ENCODE measurements around the gene COL4A2.
A peak's percentile ranks its signal among the peaks of the same experiment; 100 is the strongest.
"Not testable (repeated sequence)": the region's sequence is repeated elsewhere in the genome, so short reads cannot be mapped to it uniquely, and the experiment has no call there.

Gene COL4A2

DNA sequence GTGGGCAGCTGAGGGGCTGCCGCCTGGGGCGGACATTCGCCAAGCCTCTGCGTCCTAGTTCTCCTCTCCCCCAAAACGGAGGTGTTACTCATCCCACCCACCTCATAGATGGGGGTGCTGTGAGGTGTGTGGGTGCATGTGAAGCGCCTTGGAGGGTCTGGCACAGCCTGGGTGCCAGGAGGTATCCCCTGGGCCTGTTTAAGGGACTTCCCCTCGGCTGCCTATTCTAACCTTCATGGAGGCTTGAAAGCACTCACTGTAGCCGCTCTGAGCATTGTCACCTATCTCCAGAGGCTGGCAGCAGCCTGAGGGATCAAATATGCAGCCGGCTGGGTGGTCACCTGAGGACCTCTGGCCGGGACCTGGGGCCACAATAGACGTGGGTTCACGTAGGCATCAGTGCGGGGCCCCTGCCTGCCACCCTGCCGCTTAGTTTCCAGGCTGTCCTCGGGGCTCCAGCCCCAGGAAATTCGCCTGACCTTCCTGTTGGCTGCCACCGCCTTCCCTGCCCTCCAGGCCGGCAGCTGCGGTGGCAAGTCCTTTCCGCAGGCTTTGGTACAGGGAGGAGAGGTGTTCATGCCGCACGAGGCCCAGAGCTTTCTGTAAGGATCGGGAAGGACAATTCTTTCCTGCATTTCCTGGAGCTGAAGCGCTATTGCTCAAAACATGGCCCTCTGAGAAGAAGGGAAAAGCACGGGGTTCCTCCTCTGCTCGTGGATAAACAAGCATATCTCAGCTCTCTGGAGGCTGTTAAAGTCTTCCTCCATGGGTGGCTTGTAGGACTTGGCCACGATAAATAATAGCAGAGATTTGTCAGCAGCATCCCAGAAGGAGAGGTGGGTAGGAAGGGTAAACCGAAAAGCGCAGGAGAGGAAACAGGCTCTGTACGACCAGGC, 4.6 kb downstream of the COL4A2 start:
- Histone ChIP-seq H3K27me3 (ENCODE audit: control insufficient read depth in 1 of 2, insufficient read depth in 2 of 2, low read length in 2 of 2) (no peaks in the 10 kb centered on the region), H3K36me3 (ENCODE audit: insufficient read depth, low read length) (peaks cover 20% of the 10 kb centered on the region), H3K4me3 (ENCODE audit: low read depth in 1 of 2, low read length in 2 of 2) (peak overlapping the region; percentile 44 to 88), H3K27ac (ENCODE audit: low read depth, low read length) (peak overlapping the region; percentile 96), H3K9me3 (ENCODE audit: low read length) (no peaks in the 10 kb centered on the region), H3K4me1 (ENCODE audit: insufficient read depth, low read length) (peaks cover 68% of the 10 kb centered on the region), H3K9ac (ENCODE audit: low read length) (peak overlapping the region; percentile 84)

DNA sequence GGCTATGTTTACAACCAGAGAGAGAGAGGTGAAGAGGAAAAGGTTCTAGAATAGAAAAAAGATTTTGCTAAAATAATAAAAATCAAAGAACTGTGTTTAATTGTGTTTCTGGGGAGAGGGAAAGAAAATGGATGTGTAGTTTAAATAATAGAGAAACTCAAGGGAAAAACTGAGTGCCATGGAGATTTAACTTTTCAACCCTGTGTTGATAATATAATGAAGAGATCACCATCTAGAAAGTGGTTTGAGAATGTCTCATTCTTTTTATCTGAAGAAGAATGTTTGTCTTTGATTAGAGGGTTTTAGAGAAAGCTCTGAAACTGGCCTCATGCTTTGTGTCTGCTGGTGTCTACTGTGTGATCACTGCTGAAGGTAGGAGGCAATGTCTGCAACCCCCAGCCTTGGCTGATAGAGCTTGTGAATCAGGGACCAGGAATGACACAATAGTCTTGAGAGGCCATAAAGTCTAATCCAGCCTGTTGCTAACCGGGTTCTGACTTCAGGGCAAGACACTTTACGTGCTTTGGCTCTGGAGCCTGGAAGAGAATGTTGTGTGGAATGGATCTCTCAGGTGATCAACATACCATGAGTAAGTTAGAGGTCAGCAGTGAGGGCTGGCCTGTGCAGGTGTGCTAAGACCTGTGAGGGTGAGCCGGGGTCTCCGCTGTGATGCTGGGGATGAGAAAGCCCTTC, 5.4 kb downstream of the COL4A2 start:
- Histone ChIP-seq H3K36me3 (ENCODE audit: insufficient read depth, low read length) (peaks cover 28% of the 10 kb centered on the region), H3K9ac (ENCODE audit: low read length) (peak overlapping the region; percentile 84), H3K27me3 (ENCODE audit: control insufficient read depth in 1 of 2, insufficient read depth in 2 of 2, low read length in 2 of 2) (no peaks in the 10 kb centered on the region), H3K9me3 (ENCODE audit: low read length) (no peaks in the 10 kb centered on the region), H3K4me1 (ENCODE audit: insufficient read depth, low read length) (peaks cover 75% of the 10 kb centered on the region), H3K4me3 (ENCODE audit: low read depth in 1 of 2, low read length in 2 of 2) (peak overlapping the region in 1 of 2 donors; percentile 88), H3K27ac (ENCODE audit: low read depth, low read length) (peak overlapping the region; percentile 96)

DNA sequence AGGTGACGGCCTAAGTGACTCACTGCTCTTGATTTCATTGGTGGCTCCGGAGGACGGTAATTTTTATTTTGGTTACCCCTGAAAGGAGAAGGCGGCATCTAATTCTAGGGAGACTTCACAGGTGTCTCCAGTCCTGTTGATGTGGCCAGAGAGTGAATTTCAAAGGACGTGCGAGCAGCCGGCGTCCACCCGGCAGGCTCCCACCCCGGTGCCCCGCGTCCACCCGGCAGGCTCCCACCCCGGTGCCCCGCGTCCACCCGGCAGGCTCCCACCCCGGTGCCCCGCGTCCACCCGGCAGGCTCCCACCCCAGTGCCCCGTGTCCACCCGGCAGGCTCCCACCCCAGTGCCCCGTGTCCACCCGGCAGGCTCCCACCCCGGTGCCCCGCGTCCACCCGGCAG, 6.2 kb downstream of the COL4A2 start:
- Histone ChIP-seq H3K9ac (ENCODE audit: low read length) (peak overlapping the region; percentile 84), H3K36me3 (ENCODE audit: insufficient read depth, low read length) (peaks cover 33% of the 10 kb centered on the region), H3K27ac (ENCODE audit: low read depth, low read length) (peak overlapping the region; percentile 96), H3K4me3 (ENCODE audit: low read depth in 1 of 2, low read length in 2 of 2) (peak overlapping the region in 1 of 2 donors; percentile 88), H3K4me1 (ENCODE audit: insufficient read depth, low read length) (peaks cover 83% of the 10 kb centered on the region)
- H3K9me3 ChIP-seq (ENCODE audit: low read length); H3K27me3 ChIP-seq (ENCODE audit: control insufficient read depth in 1 of 2, insufficient read depth in 2 of 2, low read length in 2 of 2): not testable (repeated sequence)

DNA sequence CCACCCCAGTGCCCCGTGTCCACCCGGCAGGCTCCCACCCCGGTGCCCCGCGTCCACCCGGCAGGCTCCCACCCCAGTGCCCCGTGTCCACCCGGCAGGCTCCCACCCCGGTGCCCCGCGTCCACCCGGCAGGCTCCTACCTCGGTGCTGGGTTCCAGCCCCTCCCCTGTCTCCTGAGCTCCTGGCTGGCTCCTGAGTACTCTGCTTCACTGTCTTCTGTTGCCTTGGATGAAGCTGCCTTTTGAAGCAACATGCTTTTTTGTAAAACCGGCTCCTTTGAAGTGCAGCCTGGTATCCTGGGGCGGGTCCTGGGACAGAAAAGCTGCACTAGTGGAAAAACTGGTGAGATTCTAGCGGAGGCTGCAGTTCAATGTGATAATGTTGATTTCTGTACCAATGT, 6.6 kb downstream of the COL4A2 start:
- H3K27ac ChIP-seq (ENCODE audit: low read depth, low read length): peak overlapping the region; percentile 82
- H3K27me3 ChIP-seq (ENCODE audit: control insufficient read depth in 1 of 2, insufficient read depth in 2 of 2, low read length in 2 of 2); H3K9me3 ChIP-seq (ENCODE audit: low read length); H3K9ac ChIP-seq (ENCODE audit: low read length): not testable (repeated sequence)
- H3K36me3 ChIP-seq (ENCODE audit: insufficient read depth, low read length): peaks cover 33% of the 10 kb centered on the region
- H3K4me3 ChIP-seq (ENCODE audit: low read depth in 1 of 2, low read length in 2 of 2): peak overlapping the region in 1 of 2 donors; percentile 29
- peaks cover 88% of the 10 kb centered on the region for H3K4me1 ChIP-seq (ENCODE audit: insufficient read depth, low read length)

DNA sequence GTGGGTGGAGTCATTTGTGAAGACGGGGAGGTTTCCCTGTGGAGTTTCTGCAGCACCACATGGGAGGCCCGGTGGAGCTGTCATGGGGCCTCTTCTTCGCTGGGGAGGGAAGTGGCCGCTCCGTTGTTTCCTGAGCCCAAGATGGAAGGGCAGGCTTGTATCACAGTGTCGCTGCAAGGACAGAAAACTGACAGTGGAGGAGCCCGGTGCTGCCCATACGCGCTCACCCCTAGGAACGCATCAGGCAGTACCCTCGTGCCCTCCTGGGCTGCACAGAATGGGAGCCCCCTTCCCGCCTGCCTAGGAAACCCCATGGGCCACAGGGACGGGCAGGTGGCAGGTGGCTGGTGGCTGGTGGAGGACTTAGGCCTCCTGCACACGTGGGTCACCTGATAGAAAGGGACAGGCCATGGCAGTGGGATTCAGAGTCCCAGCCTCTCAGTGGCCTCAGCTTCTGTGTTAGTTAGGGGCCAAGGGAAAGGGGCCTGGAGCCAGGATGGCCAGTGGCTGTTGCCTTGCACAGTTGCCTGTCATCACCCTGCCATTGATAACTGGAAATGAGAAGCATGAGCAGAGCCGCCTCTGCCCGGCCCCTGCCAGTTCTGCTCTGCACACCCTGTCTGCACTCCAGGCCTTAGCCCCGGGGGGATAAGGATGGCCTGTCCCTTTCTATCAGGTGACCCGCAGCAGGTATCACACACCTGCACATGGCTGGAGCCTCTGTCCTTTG, 7.6 kb downstream of the COL4A2 start:
- Histone ChIP-seq H3K4me1 (ENCODE audit: insufficient read depth, low read length) (peaks cover 93% of the 10 kb centered on the region), H3K27ac (ENCODE audit: low read depth, low read length) (peak overlapping the region; percentile 82), H3K36me3 (ENCODE audit: insufficient read depth, low read length) (peaks cover 33% of the 10 kb centered on the region), H3K4me3 (ENCODE audit: low read depth in 1 of 2, low read length in 2 of 2) (peak overlapping the region in 1 of 2 donors; percentile 29), H3K9me3 (ENCODE audit: low read length) (no peaks in the 10 kb centered on the region), H3K9ac (ENCODE audit: low read length) (peak overlapping the region; percentile 11), H3K27me3 (ENCODE audit: control insufficient read depth in 1 of 2, insufficient read depth in 2 of 2, low read length in 2 of 2) (no peaks in the 10 kb centered on the region)

DNA sequence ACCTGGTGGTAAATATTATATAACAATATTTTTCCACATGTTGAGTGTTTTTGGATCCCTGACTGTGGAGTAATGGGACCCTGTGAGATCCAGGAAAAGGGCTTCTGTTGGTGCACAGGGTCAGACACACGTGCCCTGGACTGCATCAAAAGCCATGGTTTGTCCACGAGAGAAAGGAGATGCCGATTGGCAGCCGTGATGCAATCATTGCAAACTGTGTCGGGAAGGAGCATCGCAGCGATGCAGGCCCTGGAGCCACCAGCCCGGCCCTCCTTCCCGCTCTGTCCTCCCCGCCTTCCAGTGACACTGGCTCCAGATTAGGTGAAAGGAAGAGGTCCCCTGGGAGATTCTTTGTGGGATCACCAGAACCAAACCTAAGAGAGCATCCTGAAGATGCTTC, 9.1 kb downstream of the COL4A2 start:
- no peaks in the 10 kb centered on the region for H3K9me3 ChIP-seq (ENCODE audit: low read length)
- H3K9ac ChIP-seq (ENCODE audit: low read length): no peak overlapping the region
- H3K4me1 ChIP-seq (ENCODE audit: insufficient read depth, low read length): peaks cover 89% of the 10 kb centered on the region
- H3K27ac ChIP-seq (ENCODE audit: low read depth, low read length): peak overlapping the region; percentile 58
- peaks cover 20% of the 10 kb centered on the region for H3K36me3 ChIP-seq (ENCODE audit: insufficient read depth, low read length)
- no peaks in the 10 kb centered on the region for H3K27me3 ChIP-seq (ENCODE audit: control insufficient read depth in 1 of 2, insufficient read depth in 2 of 2, low read length in 2 of 2)
- no peak overlapping the region for H3K4me3 ChIP-seq (ENCODE audit: low read depth in 1 of 2, low read length in 2 of 2)

DNA sequence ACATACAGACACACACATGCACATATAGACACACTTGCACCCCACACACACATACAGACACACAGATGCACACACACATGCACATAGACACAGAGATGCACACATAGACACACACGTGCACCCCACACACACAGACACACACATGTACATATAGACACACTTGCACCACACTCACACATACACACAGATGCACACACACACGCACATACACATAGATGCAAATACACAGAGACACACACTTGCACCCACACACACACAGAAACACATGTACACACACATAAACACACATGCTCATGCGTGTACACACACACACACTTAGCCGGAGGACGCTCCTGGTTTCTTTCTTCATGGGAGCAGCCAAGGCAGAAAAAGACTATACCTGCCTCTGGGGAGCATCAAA, 10.0 kb downstream of the COL4A2 start:
- Histone ChIP-seq H3K4me3 (ENCODE audit: low read depth in 1 of 2, low read length in 2 of 2) (no peak overlapping the region), H3K27me3 (ENCODE audit: control insufficient read depth in 1 of 2, insufficient read depth in 2 of 2, low read length in 2 of 2) (no peaks in the 10 kb centered on the region), H3K9me3 (ENCODE audit: low read length) (no peaks in the 10 kb centered on the region), H3K36me3 (ENCODE audit: insufficient read depth, low read length) (peaks cover 19% of the 10 kb centered on the region), H3K27ac (ENCODE audit: low read depth, low read length) (peak overlapping the region; percentile 10), H3K9ac (ENCODE audit: low read length) (no peak overlapping the region), H3K4me1 (ENCODE audit: insufficient read depth, low read length) (peaks cover 85% of the 10 kb centered on the region)

DNA sequence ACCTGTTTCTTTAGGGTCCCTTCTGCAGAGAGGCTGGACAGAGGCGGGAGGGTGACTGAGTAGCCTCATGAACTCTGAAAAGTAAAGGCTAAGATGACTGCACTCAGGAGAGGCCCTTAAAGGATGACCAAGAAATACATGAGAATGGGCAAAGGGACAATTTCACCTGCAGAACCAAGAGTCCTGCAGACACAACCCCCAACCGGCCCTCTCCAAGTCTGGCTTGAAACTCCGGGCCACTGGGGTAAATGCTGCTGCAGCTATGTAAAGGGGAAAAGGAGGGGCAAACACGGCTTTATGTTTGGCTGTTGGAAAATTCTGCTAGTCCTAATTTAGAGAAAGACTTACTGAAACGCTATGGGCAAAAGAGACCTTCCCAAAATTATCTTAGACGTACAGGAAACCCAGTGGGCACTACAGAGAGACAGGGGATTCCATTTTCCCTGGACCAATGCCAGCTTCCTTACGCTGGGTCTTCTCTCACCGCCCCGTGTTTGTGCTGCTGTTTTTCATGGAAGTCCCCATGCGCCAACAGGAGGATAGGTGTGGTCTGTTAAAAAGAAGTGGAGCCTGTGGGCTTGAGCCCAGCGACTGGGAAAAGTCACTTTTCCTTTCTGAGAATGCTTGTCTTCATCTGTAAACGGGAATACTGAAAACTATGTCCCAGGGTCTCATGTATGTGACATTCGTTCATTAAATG, 10.6 kb downstream of the COL4A2 start:
- Histone ChIP-seq H3K27ac (ENCODE audit: low read depth, low read length) (peak overlapping the region; percentile 51), H3K36me3 (ENCODE audit: insufficient read depth, low read length) (peaks cover 19% of the 10 kb centered on the region)

DNA sequence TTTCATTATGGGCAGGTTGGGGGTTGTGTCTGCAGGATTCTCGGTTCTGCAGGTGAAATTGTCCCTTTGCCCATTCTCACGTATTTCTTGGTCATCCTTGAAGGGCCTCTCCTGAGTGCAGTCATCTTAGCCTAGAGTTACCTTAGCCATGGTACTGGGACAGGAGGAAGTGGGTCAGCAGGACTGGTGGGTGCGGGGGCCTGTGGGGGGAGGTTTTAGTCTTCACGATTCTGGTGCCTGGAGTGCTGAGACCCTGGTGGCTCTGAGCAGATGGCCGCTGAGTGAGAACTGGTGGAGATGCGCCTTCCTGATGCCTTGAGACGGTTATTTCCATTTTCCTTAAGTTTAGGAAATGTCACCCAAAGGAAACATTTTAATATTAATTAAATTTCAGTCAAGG, 11.8 kb downstream of the COL4A2 start:
- peaks cover 19% of the 10 kb centered on the region for H3K36me3 ChIP-seq (ENCODE audit: insufficient read depth, low read length)
- no peaks in the 10 kb centered on the region for H3K27me3 ChIP-seq (ENCODE audit: control insufficient read depth in 1 of 2, insufficient read depth in 2 of 2, low read length in 2 of 2)
- peaks cover 90% of the 10 kb centered on the region for H3K4me1 ChIP-seq (ENCODE audit: insufficient read depth, low read length)
- no peaks in the 10 kb centered on the region for H3K9me3 ChIP-seq (ENCODE audit: low read length)
- H3K27ac ChIP-seq (ENCODE audit: low read depth, low read length): peak overlapping the region; percentile 51
- no peak overlapping the region for H3K4me3 ChIP-seq (ENCODE audit: low read depth in 1 of 2, low read length in 2 of 2)
- H3K9ac ChIP-seq (ENCODE audit: low read length): no peak overlapping the region

More for the DNA sequence above, 10.6 kb downstream of the COL4A2 start:
- H3K9me3 ChIP-seq (ENCODE audit: low read length): no peaks in the 10 kb centered on the region
- no peak overlapping the region for H3K4me3 ChIP-seq (ENCODE audit: low read depth in 1 of 2, low read length in 2 of 2)
- H3K4me1 ChIP-seq (ENCODE audit: insufficient read depth, low read length): peaks cover 85% of the 10 kb centered on the region
- no peak overlapping the region for H3K9ac ChIP-seq (ENCODE audit: low read length)
- no peaks in the 10 kb centered on the region for H3K27me3 ChIP-seq (ENCODE audit: control insufficient read depth in 1 of 2, insufficient read depth in 2 of 2, low read length in 2 of 2)

DNA sequence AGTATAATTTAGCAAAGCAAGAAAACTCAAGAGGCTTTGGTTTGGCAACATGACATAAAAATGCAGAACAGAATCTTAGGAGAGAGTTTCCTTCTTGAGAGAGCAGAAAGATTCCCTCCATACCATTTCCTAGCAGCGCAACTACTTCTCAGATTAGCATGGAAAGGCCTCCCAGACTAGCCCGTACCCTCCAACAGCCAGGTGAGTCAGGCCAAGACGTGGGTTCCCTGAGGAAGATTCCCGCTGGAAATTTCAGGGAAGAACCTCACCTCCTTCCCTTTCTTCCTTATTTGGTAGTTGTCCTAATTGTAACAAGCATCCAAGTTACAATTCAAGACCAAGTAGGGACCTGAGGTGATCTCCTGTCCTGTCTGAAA, 12.3 kb downstream of the COL4A2 start:
- peaks cover 19% of the 10 kb centered on the region for H3K36me3 ChIP-seq (ENCODE audit: insufficient read depth, low read length)
- H3K27ac ChIP-seq (ENCODE audit: low read depth, low read length): peak overlapping the region; percentile 47
- no peak overlapping the region for H3K9ac ChIP-seq (ENCODE audit: low read length)
- no peaks in the 10 kb centered on the region for H3K27me3 ChIP-seq (ENCODE audit: control insufficient read depth in 1 of 2, insufficient read depth in 2 of 2, low read length in 2 of 2)
- H3K9me3 ChIP-seq (ENCODE audit: low read length): no peaks in the 10 kb centered on the region
- peaks cover 90% of the 10 kb centered on the region for H3K4me1 ChIP-seq (ENCODE audit: insufficient read depth, low read length)
- no peak overlapping the region for H3K4me3 ChIP-seq (ENCODE audit: low read depth in 1 of 2, low read length in 2 of 2)
